Epidermal melanocyte (primary cell): Measurements from ENCODE around the gene PKD1.
"Not testable (repeated sequence)": the region's sequence is repeated elsewhere in the genome, so short reads cannot be mapped to it uniquely, and the experiment has no call there.

Source experiments
- DNase-seq: peaks from one replicate; pipeline ENCODE4 v3.0.0; 2011; ENCODE audit warnings: low spot score; ENCODE audit not compliant: insufficient read length

PKD1 gene

GRCh38 chr16:2151188-2152091, 15.7 kb upstream of the PKD1 start:
- DNase-seq: no peak

- DNase-seq: no peak
These were observed 14.9 kb upstream of the PKD1 start for GRCh38 chr16:2150418-2151187.

- DNase-seq: no peak
These were observed 14.1 kb upstream of the PKD1 start for GRCh38 chr16:2149630-2150417.

GRCh38 chr16:2148714-2149629, 13.3 kb upstream of the PKD1 start:
- no peak for DNase-seq

- peak; percentile 69 for DNase-seq
These were observed 12.4 kb upstream of the PKD1 start, which contains the start of gene RAB26 for GRCh38 chr16:2147981-2148671. RAB26 (plus strand) TSS chr16:2148625; CDS start chr16:2148784, 159 bp downstream.

- DNase-seq: no peak
These were observed 11.7 kb upstream of the PKD1 start for GRCh38 chr16:2147378-2147777.

- DNase-seq: no peak
These were observed 10.1 kb upstream of the PKD1 start for GRCh38 chr16:2145843-2146242.

- no peak for DNase-seq
These were observed 8.3 kb upstream of the PKD1 start for GRCh38 chr16:2143878-2144485.

- DNase-seq: no peak
These were observed 7.5 kb upstream of the PKD1 start for GRCh38 chr16:2142942-2143877.

GRCh38 chr16:2135071-2135470, 627 bp downstream of the PKD1 start:
- not testable (repeated sequence) for DNase-seq

- not testable (repeated sequence) for DNase-seq
These were observed 1.9 kb downstream of the PKD1 start for GRCh38 chr16:2133797-2134196.

- not testable (repeated sequence) for DNase-seq
These were observed 5.7 kb downstream of the PKD1 start for GRCh38 chr16:2129890-2130447.

GRCh38 chr16:2129251-2129650, 6.4 kb downstream of the PKD1 start:
- DNase-seq: not testable (repeated sequence)

- not testable (repeated sequence) for DNase-seq
These were observed 7.9 kb downstream of the PKD1 start for GRCh38 chr16:2127630-2128280.

GRCh38 chr16:2126928-2127556, 8.7 kb downstream of the PKD1 start:
- DNase-seq: not testable (repeated sequence)

- not testable (repeated sequence) for DNase-seq
These were observed 9.4 kb downstream of the PKD1 start for GRCh38 chr16:2126161-2126743.
